ENCODE data around the gene IL6.
"Not testable (repeated sequence)": the region's sequence is repeated elsewhere in the genome, so short reads cannot be mapped to it uniquely, and the experiment has no call there.

The IL6 gene

DNA sequence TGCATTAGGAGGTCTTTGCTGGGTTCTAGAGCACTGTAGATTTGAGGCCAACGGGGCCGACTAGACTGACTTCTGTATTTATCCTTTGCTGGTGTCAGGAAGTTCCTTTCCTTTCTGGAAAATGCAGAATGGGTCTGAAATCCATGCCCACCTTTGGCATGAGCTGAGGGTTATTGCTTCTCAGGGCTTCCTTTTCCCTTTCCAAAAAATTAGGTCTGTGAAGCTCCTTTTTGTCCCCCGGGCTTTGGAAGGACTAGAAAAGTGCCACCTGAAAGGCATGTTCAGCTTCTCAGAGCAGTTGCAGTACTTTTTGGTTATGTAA, 675 bp downstream of the IL6 start:
- DNase-seq (ENCODE audit: low read depth in 2 of 2), result no peak

DNA sequence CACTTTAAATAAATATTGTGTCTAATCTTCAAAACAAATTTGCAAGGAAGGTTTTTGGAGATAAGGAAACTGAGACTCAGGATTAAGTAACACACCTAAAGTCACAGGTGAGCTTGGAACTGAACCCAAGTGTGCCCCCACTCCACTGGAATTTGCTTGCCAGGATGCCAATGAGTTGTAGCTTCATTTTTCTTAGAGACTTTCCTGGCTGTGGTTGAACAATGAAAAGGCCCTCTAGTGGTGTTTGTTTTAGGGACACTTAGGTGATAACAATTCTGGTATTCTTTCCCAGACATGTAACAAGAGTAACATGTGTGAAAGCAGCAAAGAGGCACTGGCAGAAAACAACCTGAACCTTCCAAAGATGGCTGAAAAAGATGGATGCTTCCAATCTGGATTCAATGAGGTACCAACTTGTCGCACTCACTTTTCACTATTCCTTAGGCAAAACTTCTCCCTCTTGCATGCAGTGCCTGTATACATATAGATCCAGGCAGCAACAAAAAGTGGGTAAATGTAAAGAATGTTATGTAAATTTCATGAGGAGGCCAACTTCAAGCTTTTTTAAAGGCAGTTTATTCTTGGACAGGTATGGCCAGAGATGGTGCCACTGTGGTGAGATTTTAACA, 1.5 kb downstream of the IL6 start:
- DNase-seq (ENCODE audit: low read depth in 2 of 2), result no peak

DNA sequence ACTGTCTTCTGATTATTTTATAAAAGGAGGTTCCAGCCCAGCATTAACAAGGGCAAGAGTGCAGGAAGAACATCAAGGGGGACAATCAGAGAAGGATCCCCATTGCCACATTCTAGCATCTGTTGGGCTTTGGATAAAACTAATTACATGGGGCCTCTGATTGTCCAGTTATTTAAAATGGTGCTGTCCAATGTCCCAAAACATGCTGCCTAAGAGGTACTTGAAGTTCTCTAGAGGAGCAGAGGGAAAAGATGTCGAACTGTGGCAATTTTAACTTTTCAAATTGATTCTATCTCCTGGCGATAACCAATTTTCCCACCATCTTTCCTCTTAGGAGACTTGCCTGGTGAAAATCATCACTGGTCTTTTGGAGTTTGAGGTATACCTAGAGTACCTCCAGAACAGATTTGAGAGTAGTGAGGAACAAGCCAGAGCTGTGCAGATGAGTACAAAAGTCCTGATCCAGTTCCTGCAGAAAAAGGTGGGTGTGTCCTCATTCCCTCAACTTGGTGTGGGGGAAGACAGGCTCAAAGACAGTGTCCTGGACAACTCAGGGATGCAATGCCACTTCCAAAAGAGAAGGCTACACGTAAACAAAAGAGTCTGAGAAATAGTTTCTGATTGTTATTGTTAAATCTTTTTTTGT, 2.3 kb downstream of the IL6 start:
- DNase-seq (ENCODE audit: low read depth in 2 of 2), result no peak

DNA sequence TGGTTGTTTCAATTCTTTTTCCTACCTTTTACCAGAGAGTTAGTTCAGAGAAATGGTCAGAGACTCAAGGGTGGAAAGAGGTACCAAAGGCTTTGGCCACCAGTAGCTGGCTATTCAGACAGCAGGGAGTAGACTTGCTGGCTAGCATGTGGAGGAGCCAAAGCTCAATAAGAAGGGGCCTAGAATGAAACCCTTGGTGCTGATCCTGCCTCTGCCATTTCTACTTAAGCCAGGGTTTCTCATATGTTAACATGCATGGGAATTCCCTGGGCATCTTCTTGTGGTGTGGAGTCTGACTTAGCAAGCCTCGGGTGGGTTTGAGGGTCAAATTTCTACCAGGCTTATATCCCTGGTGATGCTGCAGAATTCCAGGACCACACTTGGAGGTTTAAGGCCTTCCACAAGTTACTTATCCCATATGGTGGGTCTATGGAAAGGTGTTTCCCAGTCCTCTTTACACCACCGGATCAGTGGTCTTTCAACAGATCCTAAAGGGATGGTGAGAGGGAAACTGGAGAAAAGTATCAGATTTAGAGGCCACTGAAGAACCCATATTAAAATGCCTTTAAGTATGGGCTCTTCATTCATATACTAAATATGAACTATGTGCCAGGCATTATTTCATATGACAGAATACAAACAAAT, 3.2 kb downstream of the IL6 start:
- DNase-seq (ENCODE audit: low read depth in 2 of 2), result no peak

DNA sequence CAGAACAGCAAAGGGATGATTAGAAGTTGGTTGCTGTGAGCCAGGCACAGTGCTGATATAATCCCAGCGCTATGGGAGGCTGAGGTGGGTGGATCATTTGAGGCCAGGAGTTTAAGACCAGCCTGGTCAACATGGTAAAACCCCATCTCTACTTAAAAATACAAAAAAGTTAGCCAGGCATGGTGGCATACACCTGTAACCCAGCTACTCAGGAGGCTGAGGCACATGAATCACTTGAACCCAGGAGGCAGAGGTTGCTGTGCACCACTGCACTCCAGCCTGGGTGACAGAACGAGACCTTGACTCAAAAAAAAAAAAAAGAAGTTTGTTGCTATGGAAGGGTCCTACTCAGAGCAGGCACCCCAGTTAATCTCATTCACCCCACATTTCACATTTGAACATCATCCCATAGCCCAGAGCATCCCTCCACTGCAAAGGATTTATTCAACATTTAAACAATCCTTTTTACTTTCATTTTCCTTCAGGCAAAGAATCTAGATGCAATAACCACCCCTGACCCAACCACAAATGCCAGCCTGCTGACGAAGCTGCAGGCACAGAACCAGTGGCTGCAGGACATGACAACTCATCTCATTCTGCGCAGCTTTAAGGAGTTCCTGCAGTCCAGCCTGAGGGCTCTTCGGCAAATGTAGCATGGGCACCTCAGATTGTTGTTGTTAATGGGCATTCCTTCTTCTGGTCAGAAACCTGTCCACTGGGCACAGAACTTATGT, 4.1 kb downstream of the IL6 start:
- no peak for DNase-seq (ENCODE audit: low read depth in 2 of 2)

DNA sequence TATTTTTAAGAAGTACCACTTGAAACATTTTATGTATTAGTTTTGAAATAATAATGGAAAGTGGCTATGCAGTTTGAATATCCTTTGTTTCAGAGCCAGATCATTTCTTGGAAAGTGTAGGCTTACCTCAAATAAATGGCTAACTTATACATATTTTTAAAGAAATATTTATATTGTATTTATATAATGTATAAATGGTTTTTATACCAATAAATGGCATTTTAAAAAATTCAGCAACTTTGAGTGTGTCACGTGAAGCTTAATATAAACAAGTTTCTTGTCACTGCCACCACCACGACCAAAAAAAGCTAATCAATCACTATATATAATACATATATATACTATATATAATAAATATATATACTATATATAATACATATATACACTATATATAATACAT, 4.8 kb downstream of the IL6 start:
- no peak for DNase-seq (ENCODE audit: low read depth in 2 of 2)

DNA sequence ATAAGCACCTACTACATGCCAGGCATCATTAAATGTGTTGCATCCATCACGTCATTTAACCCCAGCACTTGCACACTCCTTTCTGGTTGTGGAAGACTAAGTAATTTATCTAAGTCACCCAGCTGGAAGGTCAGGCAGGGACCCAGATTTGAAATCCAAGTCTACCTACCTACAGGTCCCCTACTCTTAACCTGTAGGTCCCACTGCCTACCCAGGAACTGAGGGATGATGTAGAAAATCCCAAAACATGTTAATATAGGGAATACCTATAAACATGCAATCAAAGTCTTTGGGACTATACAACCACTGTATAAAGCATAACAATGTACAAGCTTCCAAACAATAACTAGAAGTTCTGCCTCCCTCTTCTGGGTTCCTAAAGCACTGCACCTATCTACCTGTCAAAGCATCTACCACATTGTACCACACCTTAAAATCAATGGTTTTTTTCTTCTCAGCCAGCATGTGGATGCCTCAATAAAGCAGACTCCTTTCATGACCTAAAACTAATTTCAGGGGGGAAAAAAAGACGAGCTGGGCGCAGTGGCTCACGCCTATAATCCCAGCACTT, 5.6 kb downstream of the IL6 start:
- no peak for DNase-seq (ENCODE audit: low read depth in 2 of 2)

DNA sequence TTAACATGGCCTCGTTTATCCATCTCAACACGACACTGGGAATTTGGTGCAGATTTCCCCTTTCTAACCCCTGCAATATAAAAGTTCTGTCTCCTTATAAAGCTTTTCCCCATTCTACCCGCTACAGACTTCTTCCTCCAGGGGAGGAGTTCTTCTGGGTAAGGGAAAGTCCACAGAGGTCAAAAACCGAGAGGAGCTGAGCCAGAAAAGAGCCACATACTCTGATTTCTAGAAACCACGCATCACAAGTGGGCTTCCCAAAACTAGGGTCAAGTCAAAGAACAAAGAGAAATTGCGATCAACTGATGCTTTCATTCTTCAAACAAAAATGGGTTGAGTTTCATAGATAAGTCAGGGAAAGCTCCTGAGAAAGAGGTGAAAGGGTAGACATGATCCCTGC, 6.8 kb downstream of the IL6 start:
- no peak for DNase-seq (ENCODE audit: low read depth in 2 of 2)

DNA sequence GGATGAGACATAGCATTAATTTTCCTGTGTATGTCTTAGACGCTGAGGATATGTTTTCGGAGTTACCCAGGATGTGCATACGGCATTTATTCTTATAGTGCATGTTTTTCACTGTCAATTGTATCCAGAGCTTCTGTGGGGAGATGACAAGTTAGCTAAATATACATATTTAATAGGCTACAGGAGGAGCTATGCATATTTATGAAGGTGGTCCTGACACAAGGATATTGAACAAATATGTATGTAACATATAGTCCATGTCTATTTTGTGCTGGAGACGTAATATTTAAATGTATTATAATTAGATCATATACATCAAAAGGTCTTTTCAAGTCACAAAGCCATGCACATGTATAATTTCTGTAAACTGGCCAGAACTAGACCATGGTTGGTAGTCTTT, 16.0 kb downstream of the IL6 start:
- DNase-seq (ENCODE audit: low read depth in 2 of 2), result no peak

DNA sequence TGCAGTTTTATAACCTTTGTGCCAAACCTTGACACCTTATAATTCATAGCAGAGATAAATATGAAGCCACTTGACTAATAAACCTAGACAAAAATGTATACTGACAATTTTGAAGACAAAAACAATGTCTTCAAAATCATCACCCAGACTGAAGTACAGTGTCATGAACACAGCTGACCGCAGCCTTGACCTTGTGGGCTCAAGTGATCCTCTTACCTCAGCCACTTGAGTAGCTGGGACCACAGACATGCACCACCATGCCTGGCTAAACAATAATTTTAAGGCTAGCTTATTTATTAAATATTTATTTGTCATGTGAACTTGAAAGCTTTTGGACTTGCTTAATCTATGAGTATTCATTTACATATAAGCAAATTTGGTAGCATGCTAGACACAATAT, 24.3 kb downstream of the IL6 start:
- DNase-seq (ENCODE audit: low read depth in 2 of 2), result no peak

DNA sequence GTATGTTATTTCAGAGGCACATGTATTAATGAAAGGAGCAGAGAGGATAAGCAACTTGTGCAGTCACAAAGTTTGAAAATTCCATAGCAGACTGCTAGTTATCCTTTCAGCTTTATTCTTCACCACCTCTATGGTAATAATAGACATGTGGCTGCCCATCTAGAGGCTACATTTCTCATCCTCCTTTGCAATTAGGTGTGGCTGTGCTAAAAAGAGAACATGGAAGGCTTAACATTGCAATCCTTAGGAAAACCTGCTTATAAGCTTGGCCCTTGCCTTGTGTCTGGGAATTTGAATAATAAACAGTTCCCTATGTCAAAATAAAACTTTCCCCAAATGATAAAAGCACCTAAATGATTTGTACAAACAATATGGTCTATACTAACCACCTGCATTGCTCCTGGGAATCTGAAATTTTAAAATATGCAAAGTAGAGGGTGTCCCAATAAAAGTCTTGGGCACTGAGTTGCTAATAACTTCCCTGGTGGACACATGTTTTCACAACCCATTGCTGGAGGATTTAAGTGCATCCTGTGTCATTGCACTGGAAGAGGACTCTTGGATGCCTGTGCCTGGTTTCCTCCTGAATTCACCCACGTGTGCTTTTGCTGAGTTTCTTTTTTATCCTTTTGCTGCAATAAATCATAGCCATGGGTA, 30.5 kb downstream of the IL6 start:
- no peak for DNase-seq (ENCODE audit: low read depth in 2 of 2)

DNA sequence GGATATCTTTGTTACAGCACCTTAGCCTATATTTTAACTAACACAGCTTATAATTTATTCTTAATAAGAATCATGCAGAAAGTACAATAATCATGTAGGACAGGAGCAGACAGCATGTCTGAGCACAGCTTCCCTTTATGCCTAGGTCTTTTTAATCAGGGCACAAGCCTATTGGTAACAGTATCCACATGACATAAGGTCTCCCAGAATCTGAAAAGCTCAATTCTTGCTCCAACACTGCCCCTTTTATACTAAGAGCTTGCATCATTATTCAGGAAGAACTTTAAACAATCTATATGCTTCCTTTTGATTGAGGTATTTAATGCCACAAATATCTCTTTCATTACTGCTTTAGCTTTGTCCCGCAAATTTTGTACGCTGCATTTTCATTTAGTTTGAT, 31.6 kb downstream of the IL6 start:
- DNase-seq (ENCODE audit: low read depth in 2 of 2), result no peak

DNA sequence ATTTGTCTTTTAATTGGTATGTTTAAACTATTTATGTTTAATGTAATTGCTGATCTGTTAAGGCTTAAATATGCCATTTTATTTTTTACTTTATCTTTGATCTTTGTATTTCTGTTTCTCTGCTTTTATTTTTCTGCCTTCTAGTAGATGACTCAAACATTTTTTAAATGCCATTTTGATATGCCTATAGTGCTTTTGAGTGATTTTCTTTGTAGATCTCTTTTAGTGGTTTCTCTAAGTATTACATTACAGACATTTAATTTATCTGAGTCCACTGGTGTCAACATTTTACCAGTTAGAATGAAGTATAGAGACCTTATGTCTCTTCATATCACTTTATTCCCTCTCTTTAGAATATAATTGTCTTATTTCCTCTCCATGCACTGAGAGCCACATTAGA, 32.7 kb downstream of the IL6 start:
- DNase-seq (ENCODE audit: low read depth in 2 of 2), result no peak

DNA sequence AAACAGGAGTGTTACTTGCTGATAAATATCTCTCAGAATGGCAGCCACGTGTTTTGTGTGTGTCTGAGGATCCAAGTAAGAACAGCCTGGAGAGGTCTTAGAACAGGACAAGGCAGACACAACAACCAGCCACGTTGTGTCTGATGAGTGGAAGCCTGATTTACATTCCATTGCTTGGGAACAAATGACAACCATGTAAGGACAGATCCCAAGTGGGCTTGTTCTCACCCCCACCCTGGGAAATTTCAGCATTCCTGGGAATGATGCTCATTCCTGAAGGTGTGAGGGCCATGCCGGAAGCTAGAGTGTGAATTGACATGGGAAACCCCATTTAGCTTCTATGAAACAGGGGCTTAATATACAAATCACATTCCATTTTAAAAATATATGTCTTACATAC, 35.9 kb downstream of the IL6 start:
- no peak for DNase-seq (ENCODE audit: low read depth in 2 of 2)

DNA sequence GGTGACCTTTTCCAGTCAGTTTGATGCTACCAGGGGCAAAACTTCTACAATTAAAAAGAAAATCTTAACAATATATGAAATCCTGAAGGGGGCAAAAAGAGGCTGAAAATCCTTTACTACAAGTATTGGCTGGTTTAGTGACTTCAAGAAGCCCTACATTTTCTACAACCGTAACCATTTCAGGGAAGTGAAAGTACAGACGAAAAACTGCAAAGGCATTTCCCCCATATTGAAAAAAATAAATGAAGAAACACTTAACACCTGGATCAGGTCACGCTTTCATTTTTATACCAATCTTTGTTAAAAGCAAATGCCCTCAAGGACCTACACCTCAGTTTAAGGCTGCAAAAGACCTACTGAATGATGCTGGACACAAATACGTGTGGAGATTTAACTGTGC, 38.6 kb downstream of the IL6 start:
- no peak for DNase-seq (ENCODE audit: low read depth in 2 of 2)

DNA sequence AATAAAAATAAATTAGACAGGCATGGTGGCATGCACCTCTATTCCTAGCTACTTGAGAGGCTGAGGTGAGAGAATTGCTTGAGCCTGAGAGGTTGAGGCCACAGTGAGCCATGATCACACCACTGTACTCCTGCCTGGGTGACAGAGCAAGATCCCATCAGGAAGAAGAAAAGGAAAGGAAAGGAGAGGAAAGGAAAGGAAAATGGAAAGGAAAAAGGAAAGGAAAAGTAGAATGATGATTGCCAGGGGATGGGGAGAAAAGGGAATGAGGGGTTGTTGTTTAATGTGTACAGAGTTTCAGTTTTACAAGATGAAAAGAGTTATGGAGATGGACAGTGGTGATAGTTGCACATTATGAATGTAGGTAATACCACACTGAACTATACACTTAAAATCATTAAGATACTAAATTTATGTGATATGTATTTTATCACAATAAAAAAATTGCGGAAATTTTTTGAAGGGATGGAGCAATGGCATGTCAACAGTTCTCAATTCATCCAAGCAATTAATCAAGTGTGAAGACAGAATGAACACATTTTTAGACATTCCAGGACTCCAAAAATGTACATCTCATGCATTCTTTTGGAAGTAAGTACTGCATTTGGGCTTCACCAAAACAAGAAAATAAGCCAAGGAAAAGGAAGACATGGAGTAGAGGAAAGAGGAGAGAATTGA, 44.3 kb downstream of the IL6 start:
- DNase-seq (ENCODE audit: low read depth in 2 of 2), result no peak

DNA sequence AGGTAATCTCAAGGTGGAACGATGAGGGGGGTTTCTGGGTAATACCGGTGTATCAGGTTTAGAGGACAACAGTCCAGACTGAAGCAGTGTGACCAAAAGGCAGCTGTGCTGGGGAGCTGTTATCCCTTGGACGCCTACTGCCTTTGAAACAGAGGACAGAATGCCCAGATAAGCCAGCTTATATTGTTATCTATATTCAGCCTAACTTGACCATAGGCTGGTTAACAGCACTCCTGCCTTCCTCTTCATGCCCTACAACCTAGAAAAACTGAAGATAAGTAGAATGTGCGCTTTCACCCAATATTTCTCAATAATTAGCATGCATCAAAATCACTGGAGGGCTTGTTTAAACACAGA, 44.9 kb downstream of the IL6 start:
- DNase-seq (ENCODE audit: low read depth in 2 of 2), result no peak

DNA sequence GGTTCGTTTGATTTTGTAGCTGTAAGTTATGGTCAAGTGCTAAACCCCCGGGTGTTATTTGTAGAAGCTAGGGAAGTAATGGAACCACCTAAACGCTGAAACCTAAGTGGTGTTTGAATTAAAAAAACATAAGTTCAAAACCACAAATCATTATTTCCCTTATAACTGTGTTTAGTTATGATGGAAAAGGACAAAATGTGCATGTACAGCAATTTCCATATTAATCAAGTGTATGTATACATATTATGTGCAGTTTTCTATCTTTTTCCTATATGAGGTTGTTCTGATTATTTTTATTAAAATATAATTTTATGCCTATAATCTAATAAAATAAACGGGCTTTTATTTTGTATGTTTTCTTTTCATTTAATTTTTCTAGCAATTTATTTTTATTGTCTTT, 45.9 kb downstream of the IL6 start:
- no peak for DNase-seq (ENCODE audit: low read depth in 2 of 2)

DNA sequence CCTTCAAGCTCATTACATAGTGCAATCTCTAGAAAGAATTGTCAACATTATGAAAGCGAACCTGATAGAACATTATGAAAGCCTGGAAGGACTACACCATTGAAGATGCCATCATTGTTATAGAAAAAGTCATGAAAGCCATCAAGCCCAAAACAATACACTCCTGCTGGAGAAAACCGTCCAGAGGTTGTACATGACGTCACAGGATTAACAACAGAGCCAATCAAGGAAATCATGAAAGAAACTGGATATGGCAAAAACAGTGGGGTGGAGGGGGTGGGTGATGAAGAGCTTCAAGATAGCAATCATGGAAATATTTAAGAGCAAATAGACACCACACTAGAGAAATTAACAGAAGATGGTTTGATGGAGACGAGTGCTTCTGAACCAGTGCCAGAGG, 50.0 kb downstream of the IL6 start:
- DNase-seq (ENCODE audit: low read depth in 2 of 2), result no peak

DNA sequence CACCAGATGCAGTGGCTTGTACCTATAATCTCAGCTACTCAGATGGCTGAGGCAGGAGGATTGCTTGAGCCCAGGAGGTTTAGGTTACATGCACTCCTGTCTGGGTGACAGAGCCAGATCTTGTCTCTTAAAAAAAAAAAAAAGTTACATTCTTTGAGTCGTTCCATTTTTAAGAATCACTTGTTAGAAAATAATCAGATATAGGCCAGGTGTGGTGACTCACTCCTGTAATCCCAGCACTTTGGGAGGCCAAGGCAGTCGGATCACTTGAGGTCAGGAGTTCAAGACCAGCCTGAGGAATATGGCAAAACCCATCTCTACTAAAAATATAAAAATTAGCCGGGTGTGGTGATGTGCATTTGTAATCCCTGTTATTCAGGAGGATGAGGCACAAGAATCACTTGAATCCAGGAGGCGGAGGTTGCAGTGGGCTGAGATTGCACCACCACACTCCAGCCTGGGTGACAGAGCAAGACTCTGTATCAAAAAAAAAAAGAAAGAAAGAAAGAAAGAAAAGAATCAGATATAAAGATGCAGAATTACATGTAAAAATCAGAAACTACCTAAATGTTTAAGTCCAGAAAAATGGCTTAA, 52.8 kb downstream of the IL6 start:
- DNase-seq (ENCODE audit: low read depth in 2 of 2), result not testable (repeated sequence)

DNA sequence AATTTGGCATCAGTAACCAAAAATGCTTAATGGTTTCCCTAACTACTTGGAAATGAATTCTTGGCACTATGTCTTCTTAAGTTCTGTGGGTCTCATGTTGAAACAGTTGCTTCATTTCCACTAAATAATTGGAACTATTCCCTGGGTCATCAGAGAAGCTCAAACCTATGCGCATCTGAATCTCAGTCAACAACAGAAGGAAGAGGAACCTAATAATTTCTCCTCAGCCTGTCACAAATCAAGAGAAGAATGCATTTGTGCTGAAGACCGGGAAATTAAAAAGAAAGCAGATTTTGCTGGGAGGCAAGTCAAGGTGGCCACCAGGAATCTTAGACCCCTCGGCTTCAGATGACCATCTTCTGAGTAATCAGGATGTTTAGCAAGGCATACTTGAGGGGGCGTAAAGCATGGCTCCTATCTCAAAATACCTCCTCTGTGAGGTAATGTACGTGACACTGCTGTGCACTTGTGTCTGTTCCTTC, 54.3 kb downstream of the IL6 start:
- DNase-seq (ENCODE audit: low read depth in 2 of 2), result no peak

Measured in stimulated activated CD4-positive, alpha-beta T cell treated with anti-CD3 and anti-CD28 coated beads, Interleukin-15, amount 100 ng/mL, for 48 hours (primary cell).